Stimulated activated naive CD8-positive, alpha-beta T cell treated with anti-CD3 and anti-CD28 coated beads, Interleukin-15, amount 100 ng/mL, for 72 hours (primary cell): Measurements from ENCODE around the gene TBC1D10A.

Experiments used
- ATAC-seq: fragments of 150-1000 bp; cut with Tn5 transposase; 2 replicates; pipeline ENCODE4 v1.10.0; 2021; ENCODE audit warnings: mild to moderate bottlenecking, moderate library complexity
- DNase-seq, 2 donors: peaks; one replicate each; pipeline ENCODE4 v3.0.0; 2021 to 2022
- H3K27ac Mint-ChIP-seq, 2 donors: one replicate each; pipeline ENCODE4 v1.8.0; 2022; ENCODE audit warnings: mild to moderate bottlenecking in 2 of 2, mixed read lengths in 2 of 2, moderate library complexity in 2 of 2
- H3K27me3 Mint-ChIP-seq: one replicate; pipeline ENCODE4 v1.8.0; 2022; ENCODE audit warnings: mixed read lengths
- H3K4me1 Mint-ChIP-seq: one replicate; pipeline ENCODE4 v1.8.0; 2022; ENCODE audit warnings: mild to moderate bottlenecking, mixed read lengths
- H3K4me3 Mint-ChIP-seq, 2 donors: one replicate each; pipeline ENCODE4 v1.8.0; 2022; ENCODE audit warnings: mild to moderate bottlenecking in 2 of 2, mixed read lengths in 2 of 2, moderate library complexity in 1 of 2
- H3K9me3 Mint-ChIP-seq, 2 donors: one replicate each; pipeline ENCODE4 v1.8.0; 2022; ENCODE audit warnings: mixed read lengths in 2 of 2

Gene TBC1D10A

GRCh38 chr22:30326706-30327362 lies at the start of gene TBC1D10A:
TBC1D10A (minus strand) TSS chr22:30326941; CDS start chr22:30326881, 60 bp downstream.
- peak within 1 kb of the TSS; percentile 94 for H3K4me3 Mint-ChIP-seq
- peaks cover 54% of the 10 kb centered on the region for H3K4me1 Mint-ChIP-seq
- H3K9me3 Mint-ChIP-seq = no peaks in the 10 kb centered on the region
- DNase-seq (peak; percentile 91 to 94), ATAC-seq (peak; percentile 93)
- no peaks in the 10 kb centered on the region for H3K27me3 Mint-ChIP-seq
- H3K27ac Mint-ChIP-seq = peak within 1 kb of the TSS; percentile 86 to 90

DNA sequence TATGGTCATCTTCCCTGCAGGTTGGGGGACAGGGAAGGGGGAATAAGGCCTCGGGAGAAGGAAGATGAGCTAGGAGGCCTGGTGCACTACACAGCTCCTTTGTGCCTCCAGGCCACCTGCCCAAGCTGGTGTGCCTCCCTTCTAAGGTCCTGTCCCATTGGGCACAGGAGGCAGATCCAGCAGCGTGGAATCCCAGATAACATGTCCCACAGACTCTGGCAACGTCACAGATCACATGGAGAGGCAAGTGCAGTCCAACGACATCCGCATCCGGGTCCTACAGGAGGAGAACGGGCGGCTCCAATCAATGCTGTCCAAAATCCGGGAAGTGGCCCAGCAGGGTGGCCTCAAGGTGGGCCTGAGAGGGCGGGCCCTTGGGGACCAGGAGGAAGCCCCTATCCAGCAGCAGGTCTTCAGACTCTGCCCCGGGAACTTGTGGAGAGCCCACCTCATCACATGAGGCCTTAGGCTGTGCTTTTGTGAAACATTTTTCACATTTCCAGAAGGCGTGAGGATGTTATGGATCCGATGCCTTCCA lies 48.6 kb upstream of the TBC1D10A start:
- H3K27me3 Mint-ChIP-seq = no peaks in the 10 kb centered on the region
- DNase-seq = no peak
- no peaks in the 10 kb centered on the region for H3K4me1 Mint-ChIP-seq
- H3K27ac Mint-ChIP-seq = peak overlapping the region in 1 of 2 donors; percentile 34
- ATAC-seq = no peak
- no peaks in the 10 kb centered on the region for H3K9me3 Mint-ChIP-seq
- H3K4me3 Mint-ChIP-seq = no peak overlapping the region

DNA sequence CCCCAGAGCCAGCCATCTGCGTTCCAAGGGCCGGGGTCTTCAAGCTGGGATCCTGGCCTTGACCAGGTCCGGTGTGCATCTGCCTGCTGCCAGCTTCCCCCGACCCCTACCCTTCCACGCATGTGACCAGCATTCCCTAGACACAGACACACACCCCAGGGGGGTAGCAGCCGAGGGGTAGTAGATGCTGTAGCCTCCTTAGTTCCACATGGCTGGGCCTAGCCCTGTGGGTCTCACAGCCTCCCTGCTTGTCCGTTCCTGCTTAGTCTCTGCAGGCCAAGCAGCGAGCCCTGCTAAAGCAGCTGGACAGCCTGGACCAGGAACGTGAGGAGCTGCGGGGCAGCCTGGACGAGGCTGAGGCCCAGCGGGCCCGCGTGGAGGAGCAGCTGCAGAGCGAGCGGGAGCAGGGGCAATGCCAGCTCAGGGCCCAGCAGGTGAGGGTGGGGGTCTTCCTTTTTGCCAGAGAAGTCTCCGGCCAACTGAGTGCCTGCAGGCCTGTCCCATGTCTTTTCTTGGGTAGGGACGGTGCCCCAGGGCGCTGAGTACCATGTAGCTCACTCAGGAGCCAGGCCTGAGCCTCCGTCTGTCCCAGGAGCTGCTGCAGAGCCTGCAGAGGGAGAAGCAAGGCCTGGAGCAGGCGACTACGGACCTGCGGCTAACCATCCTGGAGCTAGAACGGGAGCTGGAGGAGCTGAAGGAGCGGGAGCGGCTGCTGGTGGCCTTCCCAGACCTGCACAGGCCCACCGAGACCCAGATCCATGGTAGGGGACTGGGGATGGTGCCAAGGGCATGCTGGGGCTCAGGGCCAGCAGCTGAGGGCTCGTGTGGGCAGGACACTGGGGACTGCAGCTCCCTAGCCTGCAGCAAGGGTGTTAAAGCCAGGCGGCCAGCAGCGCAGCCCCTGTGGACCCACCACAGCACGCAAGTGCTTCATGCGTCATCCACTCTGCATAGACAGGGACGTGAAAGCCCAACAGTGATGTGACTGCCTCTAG lies 46.9 kb upstream of the TBC1D10A start:
- Mint-ChIP-seq H3K27ac (peak overlapping the region in 1 of 2 donors; percentile 90), H3K4me3 (no peak overlapping the region), H3K4me1 (no peaks in the 10 kb centered on the region), H3K27me3 (no peaks in the 10 kb centered on the region), H3K9me3 (no peaks in the 10 kb centered on the region)
- ATAC-seq (no peak), DNase-seq (no peak)

GRCh38 chr22:30372915-30373314 lies 46.2 kb upstream of the TBC1D10A start:
- Mint-ChIP-seq H3K4me1 (no peaks in the 10 kb centered on the region), H3K9me3 (no peaks in the 10 kb centered on the region), H3K4me3 (no peak overlapping the region), H3K27me3 (no peaks in the 10 kb centered on the region), H3K27ac (no peak overlapping the region)
- DNase-seq (no peak), ATAC-seq (no peak)

- DNase-seq (no peak), ATAC-seq (no peak)
- Mint-ChIP-seq H3K4me1 (no peaks in the 10 kb centered on the region), H3K4me3 (no peak overlapping the region), H3K27me3 (no peaks in the 10 kb centered on the region), H3K27ac (peak overlapping the region; percentile 8 to 55), H3K9me3 (no peaks in the 10 kb centered on the region)
These were observed 45.2 kb upstream of the TBC1D10A start for GRCh38 chr22:30371981-30372380.

- Mint-ChIP-seq H3K27me3 (no peaks in the 10 kb centered on the region), H3K4me3 (no peak overlapping the region), H3K9me3 (no peaks in the 10 kb centered on the region), H3K27ac (no peak overlapping the region), H3K4me1 (no peaks in the 10 kb centered on the region)
- DNase-seq (no peak), ATAC-seq (no peak)
These were observed 44.6 kb upstream of the TBC1D10A start for GRCh38 chr22:30371321-30371720.

DNA sequence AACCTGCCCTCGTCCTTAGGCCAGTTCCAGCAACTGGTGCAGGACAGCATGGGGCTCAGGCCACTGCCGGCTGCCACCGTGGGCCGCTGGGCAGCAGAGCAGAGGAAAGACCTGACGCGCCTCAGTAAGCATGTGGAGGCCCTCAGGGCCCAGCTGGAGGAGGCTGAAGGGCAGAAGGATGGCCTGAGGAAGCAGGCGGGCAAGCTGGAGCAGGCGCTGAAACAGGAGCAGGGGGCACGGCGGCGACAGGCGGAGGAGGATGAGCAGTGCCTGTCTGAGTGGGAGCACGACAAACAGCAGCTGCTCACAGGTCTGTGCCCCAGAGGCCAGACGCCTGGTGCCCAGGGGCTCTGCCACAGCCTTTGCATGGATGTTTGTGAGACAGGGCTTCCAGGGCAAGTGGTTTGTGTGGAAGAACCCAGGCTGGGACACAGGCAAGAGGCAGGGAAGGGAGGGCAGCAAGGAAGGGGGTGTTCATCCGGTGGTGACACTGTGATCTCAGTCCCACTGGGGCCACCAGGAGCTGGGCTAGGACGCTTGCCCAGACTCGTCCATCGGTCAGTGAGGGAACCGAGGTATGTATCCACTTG lies 44.0 kb upstream of the TBC1D10A start:
- ATAC-seq (no peak), DNase-seq (no peak)
- H3K4me1 Mint-ChIP-seq = no peaks in the 10 kb centered on the region
- H3K9me3 Mint-ChIP-seq = no peaks in the 10 kb centered on the region
- no peaks in the 10 kb centered on the region for H3K27me3 Mint-ChIP-seq
- no peak overlapping the region for H3K4me3 Mint-ChIP-seq
- H3K27ac Mint-ChIP-seq = peak overlapping the region; percentile 25 to 76

DNA sequence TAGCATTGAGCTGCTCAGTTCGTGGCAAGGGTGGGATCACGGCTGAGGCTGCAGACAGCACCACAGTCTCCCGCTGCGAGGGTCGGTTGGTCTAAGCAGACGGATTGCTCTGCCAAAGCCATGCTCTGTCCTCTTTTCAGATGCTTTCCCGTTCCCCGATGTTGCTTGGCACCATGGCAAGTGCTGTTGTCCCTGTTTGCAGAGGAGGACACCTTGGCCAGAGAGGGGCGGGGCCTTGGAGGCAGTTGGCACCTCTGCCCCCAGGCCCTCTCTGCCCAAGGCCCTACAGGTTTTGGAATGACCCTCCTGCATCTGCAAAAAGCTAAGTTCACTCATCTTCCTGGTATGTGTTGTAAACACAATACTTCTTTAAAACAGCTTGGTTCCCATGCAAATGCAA lies 41.7 kb upstream of the TBC1D10A start:
- Mint-ChIP-seq H3K27me3 (no peaks in the 10 kb centered on the region), H3K9me3 (no peaks in the 10 kb centered on the region), H3K27ac (no peak overlapping the region), H3K4me3 (no peak overlapping the region), H3K4me1 (no peaks in the 10 kb centered on the region)
- DNase-seq (no peak), ATAC-seq (no peak)

DNA sequence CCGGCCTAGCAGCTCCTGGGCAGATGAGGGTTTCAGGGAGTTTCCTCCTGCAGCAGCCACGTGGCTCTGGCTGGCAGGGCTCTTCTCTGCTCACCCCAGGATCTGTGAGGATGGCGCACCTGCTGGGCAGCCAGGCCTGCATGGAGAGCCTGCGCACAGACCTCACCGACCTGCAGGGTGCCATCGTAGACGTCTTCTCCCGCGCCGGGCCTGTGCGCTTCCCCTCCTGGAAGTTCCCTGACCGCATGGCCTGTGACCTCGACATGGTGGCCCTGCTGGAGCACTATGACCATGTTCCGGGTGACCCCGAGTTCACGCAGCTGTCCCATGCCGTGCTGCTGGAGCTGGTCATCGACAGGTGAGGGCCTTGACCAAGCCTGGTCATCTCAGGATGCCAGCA lies 39.1 kb upstream of the TBC1D10A start:
- Mint-ChIP-seq H3K27me3 (no peaks in the 10 kb centered on the region), H3K4me3 (no peak overlapping the region), H3K27ac (no peak overlapping the region), H3K4me1 (no peaks in the 10 kb centered on the region), H3K9me3 (no peaks in the 10 kb centered on the region)
- ATAC-seq (no peak), DNase-seq (no peak)

DNA sequence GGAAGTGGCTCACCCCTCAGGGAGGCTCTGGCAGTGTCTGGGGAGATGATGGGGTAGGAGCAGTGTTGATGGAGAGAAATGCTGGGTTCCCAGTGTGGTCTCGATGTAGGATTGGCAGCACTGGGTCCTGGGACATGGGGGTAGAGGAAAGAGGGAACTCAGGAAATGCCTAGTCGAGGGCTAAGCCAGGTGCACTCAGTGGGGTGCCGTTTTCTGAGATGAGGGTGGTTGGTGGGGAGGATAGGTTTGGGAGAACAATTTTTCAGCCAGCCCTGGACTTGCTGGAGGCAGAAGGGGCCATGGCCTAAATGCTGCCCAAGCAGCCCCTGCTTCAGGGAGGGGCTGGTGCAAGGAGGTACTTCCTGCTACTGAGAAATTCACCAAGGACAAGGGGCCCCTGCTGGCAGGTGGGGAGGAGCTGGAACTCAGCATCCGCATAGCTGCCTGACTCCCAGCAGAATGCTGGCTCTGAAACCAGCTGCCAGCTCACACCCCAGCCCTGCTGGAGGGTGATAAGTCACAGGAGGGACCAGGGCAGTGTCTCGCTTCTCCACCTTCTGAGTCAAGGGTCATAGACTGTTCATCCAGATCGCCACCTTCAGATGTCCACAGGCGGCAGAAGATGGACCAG lies 36.0 kb upstream of the TBC1D10A start:
- DNase-seq = no peak
- Mint-ChIP-seq H3K27me3 (peaks cover 6% of the 10 kb centered on the region), H3K9me3 (no peaks in the 10 kb centered on the region), H3K4me3 (no peak overlapping the region), H3K27ac (no peak overlapping the region), H3K4me1 (peaks cover 9% of the 10 kb centered on the region)
- no peak for ATAC-seq

DNA sequence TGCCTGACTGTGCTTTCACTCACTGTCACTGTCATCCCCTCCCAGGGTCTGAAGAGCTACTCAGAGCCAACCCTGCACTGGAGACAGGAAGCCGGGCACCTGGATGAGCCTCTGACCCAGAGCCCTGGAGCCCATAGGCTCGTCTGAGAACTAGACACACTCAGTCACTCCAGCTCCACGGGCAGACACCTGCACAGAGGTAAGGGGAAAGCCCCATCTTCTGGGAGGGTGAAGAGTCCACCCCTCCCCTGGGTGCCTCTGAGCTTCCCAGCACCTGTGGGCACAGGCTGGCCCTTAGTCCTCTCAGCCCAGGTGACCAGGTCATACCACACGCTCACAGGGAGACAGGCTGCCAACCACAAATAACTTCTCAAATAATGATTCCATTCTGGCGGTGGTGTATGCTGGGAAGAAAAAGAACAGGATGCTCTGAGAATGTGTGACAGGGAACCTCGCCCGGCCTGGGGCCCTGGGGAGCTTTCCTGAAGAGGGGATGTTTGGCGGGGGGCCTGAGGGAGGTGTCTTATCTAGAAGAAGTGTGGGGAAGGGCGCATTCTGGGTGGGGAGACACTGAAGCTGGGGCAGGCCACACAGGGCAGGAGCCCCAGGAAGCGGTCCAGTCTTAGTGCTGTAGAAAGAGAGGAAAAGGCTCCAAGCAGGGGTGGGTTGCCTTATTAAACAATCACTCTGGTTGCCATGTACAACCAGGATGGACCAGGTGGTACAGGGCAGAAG lies 35.3 kb upstream of the TBC1D10A start:
- Mint-ChIP-seq H3K9me3 (no peaks in the 10 kb centered on the region), H3K27me3 (peaks cover 7% of the 10 kb centered on the region), H3K27ac (peak overlapping the region in 1 of 2 donors; percentile 31), H3K4me1 (peaks cover 16% of the 10 kb centered on the region), H3K4me3 (no peak overlapping the region)
- DNase-seq (no peak), ATAC-seq (no peak)

DNA sequence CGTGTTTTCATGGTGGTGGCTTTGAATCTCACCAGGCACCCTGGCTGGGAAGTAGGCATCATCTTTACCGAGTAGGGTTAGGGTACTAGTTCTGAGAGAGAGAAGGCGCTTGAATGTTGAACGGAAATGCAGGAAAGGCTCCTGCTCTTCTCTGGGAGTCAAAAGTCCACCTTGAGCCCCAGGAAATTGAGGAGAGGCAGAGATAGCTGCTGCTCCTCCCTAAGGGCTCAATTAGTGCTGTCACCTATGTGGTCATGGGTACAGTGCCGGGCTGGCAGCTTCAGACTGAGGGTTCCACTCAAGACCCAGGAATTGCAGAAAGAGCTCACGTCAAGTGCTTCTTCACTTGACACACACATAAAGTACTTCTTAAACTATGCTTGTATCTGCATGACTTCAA lies 31.8 kb upstream of the TBC1D10A start:
- Mint-ChIP-seq H3K27ac (no peak overlapping the region), H3K4me1 (peaks cover 44% of the 10 kb centered on the region), H3K4me3 (no peak overlapping the region), H3K27me3 (peaks cover 7% of the 10 kb centered on the region), H3K9me3 (no peaks in the 10 kb centered on the region)
- ATAC-seq (no peak), DNase-seq (no peak)

GRCh38 chr22:30357650-30358215 lies 31.0 kb upstream of the TBC1D10A start:
- H3K9me3 Mint-ChIP-seq = no peaks in the 10 kb centered on the region
- H3K27me3 Mint-ChIP-seq = peaks cover 7% of the 10 kb centered on the region
- DNase-seq (no peak), ATAC-seq (no peak)
- peak overlapping the region; percentile 92 to 93 for H3K4me3 Mint-ChIP-seq
- H3K4me1 Mint-ChIP-seq = peaks cover 50% of the 10 kb centered on the region
- peak overlapping the region in 1 of 2 donors; percentile 72 for H3K27ac Mint-ChIP-seq

DNA sequence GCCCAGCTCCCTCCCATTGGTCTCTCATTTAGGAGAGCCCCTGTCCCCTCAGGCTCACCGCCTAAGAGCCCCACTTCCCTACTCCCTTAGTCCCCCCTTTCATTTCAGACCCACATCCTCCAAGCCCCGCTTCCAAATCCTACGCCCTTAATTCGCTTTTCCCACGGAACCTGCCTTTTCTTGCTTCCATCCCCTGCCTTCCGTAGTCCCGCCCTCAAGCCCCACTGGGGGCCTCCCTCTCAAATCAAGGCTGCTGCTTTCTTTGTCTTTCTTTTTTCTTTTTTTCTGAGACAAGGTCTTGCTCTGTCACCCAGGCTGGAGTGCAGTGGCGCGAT lies 30.5 kb upstream of the TBC1D10A start:
- Mint-ChIP-seq H3K27ac (peak overlapping the region; percentile 93 to 98), H3K4me3 (peak overlapping the region; percentile 92 to 93), H3K4me1 (peaks cover 55% of the 10 kb centered on the region), H3K9me3 (no peaks in the 10 kb centered on the region), H3K27me3 (peaks cover 7% of the 10 kb centered on the region)
- no peak for ATAC-seq
- no peak for DNase-seq
